Heart right ventricle (tissue), 16 donors: Measurements from ENCODE around the gene ATF7. TPM values are rescaled to one million over a fixed set of nuclear protein-coding genes. Genes with fewer than 3 reads are reported as not detected.

Experiments used
- ATAC-seq, 8 donors: fragments of 200-7000 bp; cut with Tn5 transposase; one replicate each; pipeline ENCODE4 v1.9.1; 2020; ENCODE audit warnings: mild to moderate bottlenecking in 8 of 8, moderate library complexity in 8 of 8, moderate number of reproducible peaks in 1 of 8
- DNase-seq, 2 donors: peaks; one replicate each; pipeline ENCODE4 v3.0.0-alpha.2; 2020
- H3K27ac ChIP-seq, 10 donors: fragments of 200-600 bp; sonication (generic) in 2 of 10; one replicate each; pipeline versions ENCODE4 v1.5.0 to v1.8.0; 2020 to 2022; ENCODE audit warnings: mild to moderate bottlenecking in 3 of 10
- H3K27me3 ChIP-seq, 7 donors: fragments of 200-600 bp; one replicate each; pipeline ENCODE4 v1.8.0; 2021 to 2022; ENCODE audit warnings: mild to moderate bottlenecking in 2 of 7
- H3K36me3 ChIP-seq, 9 donors: fragments of 200-600 bp; sonication (generic) in 1 of 9; one replicate each; pipeline versions ENCODE4 v1.5.0 to v1.8.0; 2020 to 2022; ENCODE audit warnings: mild to moderate bottlenecking in 2 of 9
- H3K4me1 ChIP-seq, 9 donors: fragments of 200-600 bp; sonication (generic) in 1 of 9; one replicate each; pipeline versions ENCODE4 v1.5.0 to v1.8.0; 2020 to 2022; ENCODE audit warnings: mild to moderate bottlenecking in 4 of 9
- H3K4me3 ChIP-seq, 10 donors: fragments of 200-600 bp; sonication (generic) in 2 of 10; one replicate each; pipeline versions ENCODE4 v1.5.0 to v1.8.0; 2020 to 2022; ENCODE audit warnings: mild to moderate bottlenecking in 7 of 10, moderate library complexity in 2 of 10
- H3K9me3 ChIP-seq, 11 donors: fragments of 200-600 bp in 10 of 11; sonication (generic) in 2 of 11; one replicate each; pipeline versions ENCODE4 v1.5.0 to v1.8.0; 2013 to 2022; ENCODE audit warnings: mild to moderate bottlenecking in 2 of 11, control low read depth in 1 of 11, moderate library complexity in 1 of 11
- CTCF ChIP-seq, 9 donors: fragments of 200-600 bp; sonication (generic) in 2 of 9; IDR thresholded peaks; one replicate each; pipeline versions ENCODE4 v1.5.0 to v1.8.0; 2021 to 2022; ENCODE audit warnings: antibody characterized with exemption in 9 of 9, mild to moderate bottlenecking in 5 of 9, moderate library complexity in 1 of 9
- WGBS, 2 donors: extraction: QIAGEN DNeasy Blood & Tissue Kit; methylation state at CpG; one replicate each; pipeline ENCODE4 v1.1.7; 2013; ENCODE audit warnings: inconsistent platforms in 1 of 2; 5-methylcytosine and 5-hydroxymethylcytosine counted together
- intact Hi-C, 10 donors: fragments of 100-400 bp; cut with DNase I; formaldehyde crosslinking; loops; one replicate each; pipeline versions ENCODE4 v1.11.1 to v1.14.2; 2022
- polyA plus RNA-seq, 2 donors: library from polyadenylated mRNA; stranded (reverse); fragments of 200-250 nt; gene quantifications; one replicate each; pipeline ENCODE4 v1.2.3, GENCODE V29; 2013
- total RNA-seq, 10 donors: library from RNA; stranded (reverse); fragmentation: NEBNext Ultra II Directional in 3 of 10; extraction: Animal tissue kit (Norgen Biotek cat#: 25700) in 3 of 10; gene quantifications; one replicate each; pipeline versions ENCODE4 v1.2.1 to v1.2.4, GENCODE V29; 2021 to 2023
- donor health status: Arrhythmogenic right ventricular cardiomyopathy.
- donor health status: ischemic (EF 13 %, LVEDD 7.1; RV severe dilation, severe dysfunction).
- donor health status: healthy with polysubstance abuse.
- donor health status: DM: no; HTN: yes; CAD: no.
- donor health status: DM: no; HTN: no; CAD: no.
- donor health status: ischemic (EF 25% LVEDD 6.9; RV normal size, moderate dysfunction).
- donor health status: ischemic (EF 25% LVEDD 5.7; RV mildly dilated, moderate dysfunction).
- donor health status: healthy.
- donor health status: DM: yes; HTN: yes; CAD: no.
- donor health status: Ischemic cardiomyopathy.
- donor health status: ischemic (EF 35%, LVEDD 5.7; RV mildly dilated, moderate dysfunction).
- donor health status: nonischemic (EF 11% LVEDD 7.7; RV severe dilation, severe dysfunction).
- donor health status: DM: yes; HTN: yes; CAD: no.
- donor health status: PGD.
- donor health status: ischemic (EF 29% LVEDD 5.4; RV normal size, mild dysfunction).
- donor health status: nonischemic (EF 23%, LVEDD 6.1; RV moderate dilation, normal function).

The ATF7 gene
- total and polyA plus RNA-seq, 12 donors: 12.6 to 47.8 (median 33.7) TPM

GRCh38 chr12:53560912-53561589 lies 65.1 kb downstream of the ATF7 start:
- peak overlapping the region in 7 of 10 donors; percentile 28 to 63 (median 41) for H3K27ac ChIP-seq
- intact Hi-C loops: no loop called here
- no peak for TF ChIP-seq CTCF (IDR thresholded peaks at IDR 0.05)
- no peaks in the 10 kb centered on the region for H3K9me3 ChIP-seq
- WGBS, 2 donors: 86 to 94% methylated on average over 2 of the region's 2 CpGs
- H3K4me1 ChIP-seq: peaks cover 0 to 66% (median 39%) of the 10 kb centered on the region in 9 donors
- H3K4me3 ChIP-seq: no peak overlapping the region
- peak in 2 of 8 donors; percentile 7 to 12 for ATAC-seq
- peaks cover 0 to 5% (median 0%) of the 10 kb centered on the region in 9 donors for H3K36me3 ChIP-seq
- no peak for DNase-seq
- H3K27me3 ChIP-seq: no peaks in the 10 kb centered on the region

- intact Hi-C loops: no loop called here
- DNase-seq (no peak), ATAC-seq (peak in 7 of 8 donors; percentile 12 to 75 (median 67))
- Histone ChIP-seq H3K9me3 (no peaks in the 10 kb centered on the region), H3K4me3 (no peak overlapping the region), H3K4me1 (peaks cover 0 to 66% (median 39%) of the 10 kb centered on the region in 9 donors), H3K27ac (peak overlapping the region in 6 of 10 donors; percentile 28 to 63 (median 44)), H3K36me3 (peaks cover 0 to 5% (median 0%) of the 10 kb centered on the region in 9 donors), H3K27me3 (no peaks in the 10 kb centered on the region)
- WGBS, 2 donors: 63 to 72% methylated on average over 6 of the region's 6 CpGs
- no peak for TF ChIP-seq CTCF (IDR thresholded peaks at IDR 0.05)
Measured at GRCh38 chr12:53560351-53560750, 65.8 kb downstream of the ATF7 start.

GRCh38 chr12:53558631-53559030 lies 67.6 kb downstream of the ATF7 start:
- Histone ChIP-seq H3K36me3 (peaks cover 0 to 11% (median 0%) of the 10 kb centered on the region in 9 donors), H3K27me3 (no peaks in the 10 kb centered on the region), H3K9me3 (no peaks in the 10 kb centered on the region), H3K4me3 (no peak overlapping the region), H3K27ac (peak overlapping the region in 3 of 10 donors; percentile 9 to 19 (median 12)), H3K4me1 (peaks cover 0 to 50% (median 25%) of the 10 kb centered on the region in 9 donors)
- WGBS, 2 donors: 95 to 100% methylated on average over 1 of the region's 1 CpG
- no peak for DNase-seq
- TF ChIP-seq CTCF (IDR thresholded peaks at IDR 0.05): no peak
- intact Hi-C loops: no loop called here
- ATAC-seq: no peak

GRCh38 chr12:53552361-53553327 lies 73.5 kb downstream of the ATF7 start:
- intact Hi-C loops: loop anchor here in 1 of 10 donors (5.0 kb wide), 1 partner anchor 120 kb away; no protein-coding TSS in a partner anchor
- H3K27me3 ChIP-seq: no peaks in the 10 kb centered on the region
- no peak overlapping the region for H3K4me3 ChIP-seq
- no peak for DNase-seq
- WGBS, 2 donors: 92 to 94% methylated on average over 14 of the region's 14 CpGs
- ATAC-seq: no peak
- H3K27ac ChIP-seq: no peak overlapping the region
- TF ChIP-seq CTCF (IDR thresholded peaks at IDR 0.05): no peak
- H3K4me1 ChIP-seq: peaks cover 0 to 5% (median 0%) of the 10 kb centered on the region in 9 donors
- no peaks in the 10 kb centered on the region for H3K9me3 ChIP-seq
- H3K36me3 ChIP-seq: peaks cover 0 to 64% (median 21%) of the 10 kb centered on the region in 9 donors
